ENCODE results near the gene CEP83.

The CEP83 gene

GRCh38 chr12:94260017-94260416 is 199.7 kb downstream of the CEP83 start:
- TF ChIP-seq ZNF274 (IDR thresholded peaks at IDR 0.05; ENCODE audit: low read depth, low read length), result no peak
- H3K4me3 ChIP-seq (ENCODE audit: low read length), result no peak overlapping the region

- no peak for TF ChIP-seq ZNF274 (IDR thresholded peaks at IDR 0.05; ENCODE audit: low read depth, low read length)
- H3K4me3 ChIP-seq (ENCODE audit: low read length), result no peak overlapping the region
Measured at GRCh38 chr12:94258593-94258992, 201.1 kb downstream of the CEP83 start.
